NK-92 (cell line): ENCODE measurements around the gene RGS12.

Source experiments
- DNase-seq: peaks from one replicate; lab custom pipeline; 2025; ENCODE audit not compliant: unreplicated experiment; lab: John Stamatoyannopoulos, UW

Gene RGS12

GRCh38 chr4:3254302-3255131 is 38.3 kb upstream of the RGS12 start:
- DNase-seq, result no peak

- no peak for DNase-seq
Measured at GRCh38 chr4:3255611-3256186, 37.1 kb upstream of the RGS12 start.

GRCh38 chr4:3256230-3257102 is 36.4 kb upstream of the RGS12 start:
- no peak for DNase-seq

- DNase-seq, result no peak
Measured at GRCh38 chr4:3257103-3257555, 35.7 kb upstream of the RGS12 start.

GRCh38 chr4:3257556-3258482 is 35.0 kb upstream of the RGS12 start:
- no peak for DNase-seq

GRCh38 chr4:3261411-3262207 is 31.2 kb upstream of the RGS12 start:
- DNase-seq, result no peak

- DNase-seq, result no peak
Measured at GRCh38 chr4:3262208-3263052, 30.4 kb upstream of the RGS12 start.

GRCh38 chr4:3263053-3263875 is 29.6 kb upstream of the RGS12 start:
- DNase-seq, result no peak

GRCh38 chr4:3263876-3264193 is 29.0 kb upstream of the RGS12 start:
- DNase-seq, result no peak

- no peak for DNase-seq
Measured at GRCh38 chr4:3266076-3266475, 26.7 kb upstream of the RGS12 start.

GRCh38 chr4:3267576-3268394 is 25.0 kb upstream of the RGS12 start:
- no peak for DNase-seq

GRCh38 chr4:3268395-3269104 is 24.3 kb upstream of the RGS12 start:
- no peak for DNase-seq

GRCh38 chr4:3269105-3269927 is 23.5 kb upstream of the RGS12 start:
- DNase-seq, result no peak

GRCh38 chr4:3269991-3270611 is 22.7 kb upstream of the RGS12 start:
- no peak for DNase-seq

- DNase-seq, result no peak
Measured at GRCh38 chr4:3271131-3271530, 21.7 kb upstream of the RGS12 start.
